H1 (cell line): ENCODE measurements around the gene MPPED2.

Source experiments
- CEBPB ChIP-seq: IDR thresholded peaks from 2 replicates; pipeline ENCODE4 v1.6.1; 2012; ENCODE audit warnings: low read depth, low read length
- CREB1 ChIP-seq: IDR thresholded peaks from 2 replicates; pipeline ENCODE4 v1.6.1; 2012; ENCODE audit warnings: inconsistent platforms
- CTCF ChIP-seq, 3 experiments: IDR thresholded peaks; 1 replicate in 2 of 3; 2 replicates in 1 of 3; pipeline versions ENCODE4 v1.5.1 to v1.6.1; 2011; ENCODE audit warnings: low read length in 3 of 3, mild to moderate bottlenecking in 3 of 3, inconsistent platforms in 2 of 3, low read depth in 1 of 3, moderate library complexity in 1 of 3; ENCODE audit not compliant: insufficient read depth in 1 of 3; ENCODE audit errors: control extremely low read depth in 1 of 3
- EGR1 ChIP-seq: IDR thresholded peaks from 2 replicates; pipeline ENCODE4 v1.6.1; 2011; ENCODE audit warnings: low read depth, low read length, borderline replicate concordance
- JUND ChIP-seq: IDR thresholded peaks from 2 replicates; pipeline ENCODE4 v1.6.1; 2011; ENCODE audit warnings: mild to moderate bottlenecking, improper control_type of control experiment, low read length
- POLR2A ChIP-seq, 2 experiments: IDR thresholded peaks; 1 replicate in 1 of 2; 2 replicates in 1 of 2; pipeline ENCODE4 v1.6.1; 2011; ENCODE audit warnings: low read depth in 2 of 2, low read length in 2 of 2, mild to moderate bottlenecking in 2 of 2; ENCODE audit errors: control extremely low read depth in 1 of 2
- POLR2AphosphoS5 ChIP-seq: IDR thresholded peaks from 2 replicates; pipeline ENCODE4 v1.6.1; 2011; ENCODE audit warnings: low read depth, low read length
- RAD21 ChIP-seq, 2 experiments: IDR thresholded peaks in 1 of 2; conservative IDR thresholded peaks in 1 of 2; 2 replicates each; pipeline ENCODE4 v1.6.1; 2011; ENCODE audit warnings: low read depth in 2 of 2, low read length in 2 of 2, improper control_type of control experiment in 1 of 2, inconsistent platforms in 1 of 2, mild to moderate bottlenecking in 1 of 2, moderate library complexity in 1 of 2
- RBBP5 ChIP-seq: IDR thresholded peaks from 2 replicates; pipeline ENCODE4 v1.7.1; 2012; ENCODE audit warnings: low read depth, mild to moderate bottlenecking, inconsistent platforms, low read length, moderate library complexity, borderline replicate concordance
- SIN3A ChIP-seq, 2 experiments: IDR thresholded peaks in 1 of 2; conservative IDR thresholded peaks in 1 of 2; 2 replicates each; pipeline ENCODE4 v1.6.1; 2011 to 2012; ENCODE audit warnings: low read length in 2 of 2, improper control_type of control experiment in 1 of 2, low read depth in 1 of 2, mild to moderate bottlenecking in 1 of 2

DNA sequence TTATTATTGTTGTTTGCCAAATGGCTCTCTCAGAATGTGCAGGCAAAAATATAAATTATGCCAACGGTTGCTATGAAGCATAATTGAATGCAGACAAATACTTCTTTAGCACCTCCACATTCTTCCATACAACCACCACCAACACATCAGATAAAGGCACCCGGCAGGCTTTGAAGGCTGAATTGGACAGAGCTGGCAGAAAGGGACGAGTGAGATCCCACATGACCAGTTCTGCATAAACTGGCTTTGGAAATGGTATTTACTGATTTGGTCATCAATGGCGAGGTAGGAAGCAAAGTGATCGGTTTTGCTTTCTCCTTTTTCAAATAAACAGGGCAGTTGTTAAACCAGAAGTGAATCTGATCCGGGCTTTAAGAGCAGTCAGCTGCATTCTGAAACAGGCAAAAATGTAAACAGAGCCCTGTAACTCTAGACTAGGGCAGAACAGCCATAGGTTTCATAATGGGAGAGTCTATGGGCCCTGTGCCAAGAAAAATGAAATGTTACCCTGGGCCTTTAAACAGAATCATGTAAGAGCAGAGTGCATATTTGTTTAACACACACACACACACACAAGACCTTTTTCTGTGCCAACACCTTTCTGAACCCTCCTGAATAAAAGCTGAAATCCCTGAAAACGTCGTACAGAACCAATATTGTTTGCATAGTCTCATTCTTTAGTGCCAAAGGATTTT is 97.7 kb downstream of the MPPED2 start:
- TF ChIP-seq CEBPB (no peak), JUND (no peak), CTCF (IDR thresholded peaks at IDR 0.05; ENCODE audit: control extremely low read depth in 1 of 3, insufficient read depth in 1 of 3, low read depth in 1 of 3, low read length in 3 of 3) (no peak), POLR2AphosphoS5 (no peak), POLR2A (IDR thresholded peaks at IDR 0.05; ENCODE audit: control extremely low read depth in 1 of 2, low read depth in 2 of 2, low read length in 2 of 2) (no peak), CREB1 (no peak), EGR1 (no peak), RAD21 (IDR thresholded peaks at IDR 0.05 in 1 of 2, conservative IDR thresholded peaks at IDR 0.05 in 1 of 2; ENCODE audit: low read depth in 2 of 2, low read length in 2 of 2) (no peak), SIN3A (conservative IDR thresholded peaks at IDR 0.05 in 1 of 2, IDR thresholded peaks at IDR 0.05 in 1 of 2; ENCODE audit: low read depth in 1 of 2, low read length in 2 of 2) (no peak), RBBP5 (no peak)
